T-helper 17 cell (primary cell): ENCODE measurements around the gene CA5A. TPM values are rescaled to one million over a fixed set of nuclear protein-coding genes. Genes with fewer than 3 reads are reported as not detected.
A peak's percentile ranks its signal among the peaks of the same experiment; 100 is the strongest.
"Not testable (repeated sequence)": the region's sequence is repeated elsewhere in the genome, so short reads cannot be mapped to it uniquely, and the experiment has no call there.

Source experiments
- ATAC-seq: fragments of 150-1000 bp; cut with Tn5 transposase; 2 replicates; pipeline ENCODE4 v1.10.0; 2021; ENCODE audit warnings: mild to moderate bottlenecking, moderate library complexity
- DNase-seq, 3 donors: peaks; one replicate each; pipeline versions ENCODE4 v3.0.0 to v3.0.0-alpha.2; 2020 to 2021
- H3K9me3 ChIP-seq: one replicate; pipeline ENCODE4 v1.7.0; 2013; ENCODE audit warnings: low read length, mild to moderate bottlenecking; ENCODE audit not compliant: control insufficient read depth, poor library complexity, severe bottlenecking
- H3K27ac Mint-ChIP-seq: one replicate; pipeline ENCODE4 v1.8.0; 2022; ENCODE audit warnings: mild to moderate bottlenecking, moderate library complexity, mixed read lengths
- H3K27me3 Mint-ChIP-seq: one replicate; pipeline ENCODE4 v1.8.0; 2022; ENCODE audit warnings: mixed read lengths
- H3K36me3 Mint-ChIP-seq: one replicate; pipeline ENCODE4 v1.8.0; 2022; ENCODE audit warnings: low read depth, mixed read lengths
- H3K4me1 Mint-ChIP-seq: one replicate; pipeline ENCODE4 v1.8.0; 2022; ENCODE audit warnings: mild to moderate bottlenecking, mixed read lengths
- H3K4me3 Mint-ChIP-seq: one replicate; pipeline ENCODE4 v1.8.0; 2022; ENCODE audit warnings: mild to moderate bottlenecking, moderate library complexity, mixed read lengths
- total RNA-seq, 4 donors: library from RNA in 2 of 4; stranded (reverse) in 2 of 4; gene quantifications; one replicate each; pipeline ENCODE4 v1.2.3 and lab custom pipeline; 2022 to 2026

CA5A gene
- total RNA-seq, result not detected
- 0 reads per million in 2 donors for total RNA-seq (lab: John Stamatoyannopoulos, UW)

DNA sequence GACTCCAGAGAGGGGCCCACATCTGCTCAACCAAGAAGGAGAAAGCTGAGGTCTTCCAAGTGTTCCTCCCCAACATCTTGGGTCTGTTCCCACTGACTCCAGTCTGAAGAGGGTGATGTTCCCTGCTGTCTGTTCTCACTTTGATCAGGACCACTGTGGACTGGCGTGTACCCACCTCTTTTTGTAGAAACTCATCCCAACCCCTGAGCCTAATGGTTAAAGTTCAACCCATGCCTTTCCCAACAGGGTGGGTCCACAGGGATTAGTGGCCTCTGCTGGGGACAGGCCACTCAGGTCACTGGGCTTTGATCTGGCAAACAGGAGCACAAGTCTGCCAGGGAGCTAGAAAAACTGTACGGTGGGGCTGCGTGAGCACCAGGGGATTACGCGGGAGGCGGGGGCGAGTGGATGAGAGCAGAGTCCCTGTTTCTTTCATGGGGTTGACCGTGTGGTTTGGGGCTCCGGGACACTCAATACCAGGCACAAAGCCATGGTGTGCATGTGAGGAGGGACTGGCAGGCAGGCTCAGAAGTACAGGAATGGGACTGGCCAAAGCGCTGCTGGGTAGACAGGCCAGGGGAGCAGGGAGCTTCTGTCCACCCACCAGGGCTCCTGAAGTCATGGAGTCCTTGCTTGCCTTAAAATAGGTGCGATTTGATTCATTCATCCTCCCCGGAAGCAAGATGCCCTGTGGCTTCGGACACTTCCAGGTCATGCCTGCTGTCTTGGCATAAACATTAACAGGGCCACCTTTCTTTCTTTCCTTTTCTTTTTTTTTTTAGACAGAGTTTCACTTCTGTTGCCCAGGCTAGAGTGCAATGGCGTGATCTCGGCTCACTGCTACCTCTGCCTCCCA, at the start of gene CA5A:
TSS of gene CA5A (minus strand) at position 155 of the 856 bp plus-strand sequence. CDS start at position 76, 79 bp downstream.
- Mint-ChIP-seq H3K36me3 (no peaks in the 10 kb centered on the region), H3K27me3 (peaks cover 10% of the 10 kb centered on the region), H3K4me3 (no peak within 1 kb of the TSS), H3K27ac (no peak within 1 kb of the TSS), H3K4me1 (no peaks in the 10 kb centered on the region)
- DNase-seq, result no peak
- no peak for ATAC-seq
- H3K9me3 ChIP-seq, result no peaks in the 10 kb centered on the region

- peaks cover 13% of the 10 kb centered on the region for H3K4me1 Mint-ChIP-seq
- peak overlapping the region; percentile 24 for H3K27ac Mint-ChIP-seq
- not testable (repeated sequence) for ATAC-seq, H3K27me3 Mint-ChIP-seq, H3K4me3 Mint-ChIP-seq, DNase-seq, H3K36me3 Mint-ChIP-seq, H3K9me3 ChIP-seq
These were observed 49.2 kb upstream of the CA5A start for GRCh38 chr16:87985493-87985892.

DNA sequence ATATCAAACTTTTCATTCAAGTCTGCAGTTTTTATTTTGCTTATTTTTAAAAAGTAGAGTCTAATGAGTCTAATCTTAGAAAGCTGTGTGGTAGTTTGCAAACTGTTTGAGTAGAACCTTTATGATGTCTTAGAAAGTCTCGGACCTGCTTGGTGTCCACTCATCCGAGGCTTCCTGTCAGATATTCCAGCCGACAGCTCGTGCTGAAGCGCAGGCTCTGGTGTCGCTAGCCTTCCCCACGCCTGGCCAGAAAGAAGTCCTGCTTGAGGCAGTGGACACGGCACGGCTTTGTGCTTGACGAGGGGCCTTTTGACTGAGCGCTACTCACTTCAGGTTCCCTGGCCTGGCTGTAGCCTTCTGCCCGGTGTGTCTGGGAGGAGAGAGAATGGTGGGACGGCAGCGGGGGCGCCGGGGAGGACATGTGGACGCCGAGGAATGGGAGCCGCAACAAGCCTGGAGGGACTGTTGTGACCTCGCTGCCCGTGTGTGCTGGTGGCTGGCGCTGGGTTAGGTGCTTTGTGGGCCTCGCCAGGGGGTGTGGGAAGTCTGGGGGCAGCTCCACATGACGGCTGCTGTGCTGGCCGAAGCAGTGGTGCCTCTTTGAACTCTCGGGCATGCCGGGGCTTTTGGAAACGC, 48.4 kb upstream of the CA5A start:
- H3K36me3 Mint-ChIP-seq, result peaks cover 2% of the 10 kb centered on the region
- no peak overlapping the region for H3K4me3 Mint-ChIP-seq
- DNase-seq (no peak), ATAC-seq (no peak)
- H3K4me1 Mint-ChIP-seq, result peaks cover 18% of the 10 kb centered on the region
- no peaks in the 10 kb centered on the region for H3K9me3 ChIP-seq
- H3K27me3 Mint-ChIP-seq, result no peaks in the 10 kb centered on the region
- H3K27ac Mint-ChIP-seq, result peak overlapping the region; percentile 56

GRCh38 chr16:87984180-87984579, 47.9 kb upstream of the CA5A start:
- peak overlapping the region; percentile 56 for H3K27ac Mint-ChIP-seq
- H3K4me3 Mint-ChIP-seq, H3K9me3 ChIP-seq, ATAC-seq, H3K27me3 Mint-ChIP-seq, DNase-seq, H3K36me3 Mint-ChIP-seq: not testable (repeated sequence)
- peaks cover 19% of the 10 kb centered on the region for H3K4me1 Mint-ChIP-seq

GRCh38 chr16:87983737-87984097, 47.4 kb upstream of the CA5A start:
- H3K4me3 Mint-ChIP-seq, DNase-seq, H3K27ac Mint-ChIP-seq, H3K9me3 ChIP-seq, H3K36me3 Mint-ChIP-seq, ATAC-seq, H3K27me3 Mint-ChIP-seq: not testable (repeated sequence)
- H3K4me1 Mint-ChIP-seq, result peaks cover 21% of the 10 kb centered on the region

GRCh38 chr16:87983072-87983736, 46.9 kb upstream of the CA5A start:
- not testable (repeated sequence) for H3K36me3 Mint-ChIP-seq, H3K9me3 ChIP-seq, DNase-seq, ATAC-seq, H3K27ac Mint-ChIP-seq, H3K4me3 Mint-ChIP-seq, H3K27me3 Mint-ChIP-seq
- H3K4me1 Mint-ChIP-seq, result peaks cover 21% of the 10 kb centered on the region

DNA sequence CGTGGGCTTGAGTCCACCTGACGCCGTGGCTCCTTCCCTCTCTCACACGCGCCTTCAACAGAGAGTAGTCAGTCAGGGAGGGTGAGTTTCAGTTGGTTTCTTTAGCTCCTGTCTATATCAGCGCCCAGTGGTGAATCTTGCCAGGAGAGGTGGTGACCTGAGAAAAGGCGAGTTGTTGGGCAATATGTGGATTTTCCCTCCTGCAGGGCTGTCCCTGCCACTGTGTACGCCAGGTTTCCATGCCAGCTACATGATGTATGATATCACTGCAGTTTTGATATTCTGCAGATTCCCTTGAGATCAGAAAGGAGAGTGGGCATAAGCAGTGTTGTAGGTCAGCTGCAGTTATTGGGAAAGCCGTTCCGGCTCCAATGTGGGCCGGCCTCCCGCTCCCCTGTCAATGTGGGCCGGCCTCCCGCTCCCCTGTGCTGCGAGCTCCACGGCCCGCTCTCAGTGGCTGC, 46.3 kb upstream of the CA5A start:
- Mint-ChIP-seq H3K27ac (no peak overlapping the region), H3K4me1 (peaks cover 21% of the 10 kb centered on the region), H3K27me3 (no peaks in the 10 kb centered on the region), H3K4me3 (no peak overlapping the region), H3K36me3 (peaks cover 6% of the 10 kb centered on the region)
- H3K9me3 ChIP-seq, result no peaks in the 10 kb centered on the region
- DNase-seq (no peak), ATAC-seq (no peak)

DNA sequence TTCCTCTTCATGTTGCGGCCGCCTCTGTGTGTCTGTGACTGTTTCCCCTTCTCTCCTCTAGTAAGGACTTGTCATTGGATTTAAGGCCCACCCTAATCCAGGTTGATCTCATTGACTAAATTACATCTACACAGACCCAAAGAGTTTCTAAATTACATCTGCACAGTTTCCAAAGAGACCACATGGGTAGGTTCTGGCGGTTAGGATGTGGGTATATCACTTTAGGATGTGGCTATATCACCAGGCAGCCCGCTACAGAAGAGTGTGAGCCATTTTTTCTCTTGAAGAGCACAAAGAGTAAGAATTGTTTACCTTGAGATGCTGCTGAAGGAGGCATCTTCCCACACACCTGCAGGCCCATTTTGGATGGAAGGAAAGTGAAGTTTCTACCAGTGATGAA, 45.0 kb upstream of the CA5A start:
- not testable (repeated sequence) for H3K9me3 ChIP-seq, H3K36me3 Mint-ChIP-seq, H3K27me3 Mint-ChIP-seq, H3K4me3 Mint-ChIP-seq, DNase-seq
- ATAC-seq, result peak; percentile 41
- Mint-ChIP-seq H3K4me1 (peaks cover 24% of the 10 kb centered on the region), H3K27ac (peak overlapping the region; percentile 21)

GRCh38 chr16:87979911-87980630, 43.7 kb upstream of the CA5A start:
- H3K36me3 Mint-ChIP-seq, H3K27me3 Mint-ChIP-seq, H3K9me3 ChIP-seq, H3K4me3 Mint-ChIP-seq, DNase-seq: not testable (repeated sequence)
- peak; percentile 39 for ATAC-seq
- Mint-ChIP-seq H3K27ac (peak overlapping the region; percentile 77), H3K4me1 (peaks cover 22% of the 10 kb centered on the region)

DNA sequence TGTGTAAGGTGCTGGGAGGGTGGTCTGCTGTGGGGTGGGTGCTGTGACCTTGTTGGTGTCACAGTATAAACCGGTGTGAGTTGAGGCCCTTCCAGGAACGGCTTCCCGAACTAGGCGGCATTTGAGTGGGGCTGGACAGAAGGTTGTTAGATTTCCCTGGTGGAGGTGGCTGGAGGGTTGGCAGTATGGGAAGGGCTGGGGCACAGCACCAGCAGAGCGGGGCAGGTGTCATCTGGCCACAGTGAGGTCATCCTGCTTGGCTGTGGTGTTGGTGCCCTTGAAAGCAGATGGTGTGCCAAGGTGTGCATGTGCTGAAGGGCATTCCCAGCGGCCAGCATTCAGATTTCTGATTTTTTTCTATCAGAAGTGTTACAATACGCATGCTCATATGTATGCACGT, 43.0 kb upstream of the CA5A start:
- Mint-ChIP-seq H3K4me3 (no peak overlapping the region), H3K27ac (peak overlapping the region; percentile 77), H3K27me3 (no peaks in the 10 kb centered on the region), H3K36me3 (peaks cover 5% of the 10 kb centered on the region), H3K4me1 (peaks cover 22% of the 10 kb centered on the region)
- H3K9me3 ChIP-seq, result no peaks in the 10 kb centered on the region
- ATAC-seq (no peak), DNase-seq (no peak)

DNA sequence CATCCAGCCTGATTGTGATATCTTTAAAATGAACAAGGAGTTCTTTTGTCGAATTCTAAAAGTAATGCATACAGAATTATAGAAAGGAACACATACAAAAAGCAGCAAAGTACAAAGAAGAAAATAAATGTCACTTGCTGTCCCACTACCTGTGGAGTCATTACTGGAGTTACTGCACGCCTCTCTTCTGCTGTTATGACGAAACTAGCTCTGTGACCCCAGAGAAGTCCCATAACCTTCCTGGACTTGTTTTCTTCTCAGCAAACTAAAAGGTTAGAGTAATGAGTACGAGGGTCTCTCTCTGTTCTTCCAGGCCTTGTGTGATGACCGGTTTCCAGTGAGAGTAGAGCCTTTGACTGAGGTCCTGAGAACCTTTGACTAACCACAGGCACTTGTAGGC, 41.8 kb upstream of the CA5A start:
- H3K27ac Mint-ChIP-seq, result peak overlapping the region; percentile 9
- H3K36me3 Mint-ChIP-seq, result peaks cover 8% of the 10 kb centered on the region
- H3K4me1 Mint-ChIP-seq, result peaks cover 25% of the 10 kb centered on the region
- H3K27me3 Mint-ChIP-seq, result no peaks in the 10 kb centered on the region
- no peak overlapping the region for H3K4me3 Mint-ChIP-seq
- DNase-seq (no peak), ATAC-seq (no peak)
- no peaks in the 10 kb centered on the region for H3K9me3 ChIP-seq

DNA sequence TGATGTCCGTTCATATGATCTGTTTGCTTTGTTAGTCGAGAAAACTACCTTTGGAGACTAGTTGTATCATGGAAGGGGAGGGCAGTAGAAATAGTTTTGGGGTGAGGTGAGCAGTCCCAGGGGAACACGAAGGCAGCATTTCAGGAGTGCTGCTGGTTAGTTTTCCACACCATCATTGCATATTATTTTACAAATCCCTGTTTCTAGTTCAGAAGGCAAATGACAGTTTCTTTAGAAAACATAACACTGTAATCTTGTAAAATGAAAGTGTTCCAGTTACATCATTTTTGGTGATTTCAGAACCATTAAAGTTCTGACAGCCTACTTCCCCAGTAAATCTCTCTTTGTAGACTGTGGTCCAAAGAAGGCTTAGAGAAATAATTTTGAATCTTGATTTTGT, 40.3 kb upstream of the CA5A start:
- no peaks in the 10 kb centered on the region for H3K27me3 Mint-ChIP-seq
- no peak overlapping the region for H3K4me3 Mint-ChIP-seq
- H3K4me1 Mint-ChIP-seq, result peaks cover 27% of the 10 kb centered on the region
- DNase-seq, result no peak
- no peak overlapping the region for H3K27ac Mint-ChIP-seq
- peaks cover 8% of the 10 kb centered on the region for H3K36me3 Mint-ChIP-seq
- H3K9me3 ChIP-seq, result no peaks in the 10 kb centered on the region
- ATAC-seq, result no peak

GRCh38 chr16:87974178-87974577, 37.8 kb upstream of the CA5A start:
- Mint-ChIP-seq H3K36me3 (peaks cover 11% of the 10 kb centered on the region), H3K4me3 (no peak overlapping the region), H3K27me3 (no peaks in the 10 kb centered on the region), H3K27ac (peak overlapping the region; percentile 73), H3K4me1 (peaks cover 21% of the 10 kb centered on the region)
- DNase-seq (no peak), ATAC-seq (no peak)
- H3K9me3 ChIP-seq, result no peaks in the 10 kb centered on the region
